K562 (cell line): ENCODE data around the gene PDE11A. TPM values are rescaled to one million over a fixed set of nuclear protein-coding genes. Genes with fewer than 3 reads are reported as not detected.

ENCODE experiments used
- ARNT ChIP-seq, 2 experiments: fragments of 450-650 bp; IDR thresholded peaks; 2 replicates each; pipeline ENCODE4 v1.6.1; 2016; ENCODE audit warnings: mild to moderate bottlenecking in 1 of 2
- FOXJ2 ChIP-seq: fragments of 200-800 bp; sonication (Bioruptor generic); IDR thresholded peaks from 2 replicates; pipeline ENCODE4 v1.6.1; 2016; ENCODE audit warnings: missing genetic modification characterization, missing compliant biosample characterization
- HDAC1 ChIP-seq, 2 experiments: fragments of 450-650 bp; IDR thresholded peaks; 2 replicates each; pipeline ENCODE4 v1.6.1; 2016 to 2017; ENCODE audit warnings: inconsistent platforms in 1 of 2, mild to moderate bottlenecking in 1 of 2, moderate library complexity in 1 of 2
- HOMEZ ChIP-seq: fragments of 250-450 bp; sonication (Bioruptor Pico); IDR thresholded peaks from 2 replicates; pipeline ENCODE4 v1.4.0; 2020; ENCODE audit warnings: mild to moderate bottlenecking, moderate library complexity
- NEUROD1 ChIP-seq: fragments of 150-350 bp; IDR thresholded peaks from 2 replicates; pipeline ENCODE4 v1.6.1; 2014; ENCODE audit warnings: borderline replicate concordance, low read length, low read depth; ENCODE audit not compliant: partially characterized antibody
- RBBP5 ChIP-seq: fragments of 200-600 bp; sonication (generic); IDR thresholded peaks from 2 replicates; pipeline ENCODE4 v1.6.1; 2012; ENCODE audit warnings: borderline replicate concordance, mild to moderate bottlenecking, low read length, control low read depth, inconsistent platforms; ENCODE audit not compliant: insufficient read depth, poor library complexity, severe bottlenecking
- TARDBP ChIP-seq: fragments of 450-650 bp; IDR thresholded peaks from 2 replicates; pipeline ENCODE4 v1.6.1; 2016
- TEAD1 ChIP-seq, 2 experiments: fragments of 450-650 bp in 1 of 2; sonication (generic) in 1 of 2; formaldehyde crosslinking; IDR thresholded peaks; 2 replicates each; pipeline versions ENCODE4 v1.4.0 to v1.8.0; 2020 to 2022; ENCODE audit warnings: mild to moderate bottlenecking in 2 of 2, missing genetic modification reagents in 1 of 2
- U2AF2 ChIP-seq: fragments of 200-400 bp; formaldehyde crosslinking; optimal IDR thresholded peaks from 2 replicates; pipeline ENCODE3; 2017; ENCODE audit warnings: low read depth, mild to moderate bottlenecking, low read length
- ZNF121 ChIP-seq: sonication (generic); formaldehyde crosslinking; conservative IDR thresholded peaks from 2 replicates; pipeline ENCODE4 v1.8.0; 2022; ENCODE audit warnings: missing genetic modification reagents
- ZNF124 ChIP-seq: sonication (generic); formaldehyde crosslinking; IDR thresholded peaks from 2 replicates; pipeline ENCODE4 v1.8.1; 2022; ENCODE audit warnings: missing genetic modification reagents
- polyA plus RNA-seq, 8 experiments: library from polyadenylated mRNA; depleted of rRNA in 4 of 8; stranded (reverse) in 5 of 8; unstranded in 3 of 8; fragments of >200 nt; fragmentation: Nextera tagmentation in 2 of 8; fragmentation: Illumina TruSeq in 1 of 8; extraction: Ambion mirVana in 2 of 8; extraction: Trizol in 1 of 8; gene quantifications; 2 replicates each; pipeline versions ENCODE4 v1.2.1 to v1.2.3, GENCODE V29; 2011 to 2014; ENCODE audit warnings: inconsistent platforms in 1 of 8, missing spikeins in 1 of 8
- total RNA-seq, 7 experiments: library from RNA; depleted of rRNA in 6 of 7; stranded (reverse); fragments of >200 nt in 6 of 7; fragmentation: Illumina TruSeq in 2 of 7; extraction: Trizol in 2 of 7; gene quantifications; 2 replicates each; pipeline versions ENCODE4 v1.2.1 to v1.2.3, GENCODE V29; 2011 to 2021; ENCODE audit warnings: low replicate concordance in 1 of 7
- TF ChIP-seq, protein P1 (sequence below), 2 experiments: fragments of 450-650 bp; formaldehyde crosslinking in 1 of 2; IDR thresholded peaks; 2 replicates each; pipeline versions ENCODE4 v1.4.0 to v1.6.1; 2014 to 2020; ENCODE audit warnings: mild to moderate bottlenecking in 2 of 2, borderline replicate concordance in 1 of 2, low read depth in 1 of 2
- TF ChIP-seq, protein P2 (sequence below): fragments of 450-650 bp; formaldehyde crosslinking; conservative IDR thresholded peaks from 2 replicates; pipeline ENCODE4 v1.4.0; 2022; ENCODE audit warnings: mild to moderate bottlenecking, missing genetic modification characterization

Gene PDE11A
- total and polyA plus RNA-seq, 9 of the 15 experiments (the other 6 are each of a cell fraction or from before 2014, with no cell fraction given), result 3.2 to 22.1 (median 5.7) TPM

DNA sequence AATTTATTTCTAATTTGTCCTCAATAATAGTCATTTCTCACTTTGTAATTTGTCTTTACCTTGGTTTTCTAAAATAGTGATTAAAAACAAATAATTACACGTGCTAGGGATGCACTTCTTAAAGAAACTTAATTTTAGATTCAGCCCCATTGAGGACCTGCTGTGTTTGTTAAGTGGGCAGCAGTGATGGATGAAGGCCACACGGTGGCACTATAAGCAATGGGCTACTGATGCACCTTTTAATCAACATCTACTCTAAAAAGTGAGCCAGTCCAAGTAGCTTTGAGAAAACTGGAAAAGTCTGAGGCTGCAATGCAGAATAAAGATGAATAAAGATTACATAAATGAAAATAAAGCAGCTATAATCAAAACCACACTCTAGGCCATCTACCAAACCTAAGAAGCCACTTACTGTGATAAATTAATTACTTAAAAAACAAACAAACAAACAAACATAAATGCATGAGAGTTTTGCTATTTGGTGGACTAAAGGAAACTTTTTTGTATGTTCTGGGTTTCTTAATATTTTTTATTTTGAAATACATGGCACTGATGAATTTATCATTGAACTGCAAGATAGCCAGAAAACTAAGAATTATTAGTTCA, 89.3 kb downstream of the PDE11A start (continued):
- TF ChIP-seq, protein P1, sequence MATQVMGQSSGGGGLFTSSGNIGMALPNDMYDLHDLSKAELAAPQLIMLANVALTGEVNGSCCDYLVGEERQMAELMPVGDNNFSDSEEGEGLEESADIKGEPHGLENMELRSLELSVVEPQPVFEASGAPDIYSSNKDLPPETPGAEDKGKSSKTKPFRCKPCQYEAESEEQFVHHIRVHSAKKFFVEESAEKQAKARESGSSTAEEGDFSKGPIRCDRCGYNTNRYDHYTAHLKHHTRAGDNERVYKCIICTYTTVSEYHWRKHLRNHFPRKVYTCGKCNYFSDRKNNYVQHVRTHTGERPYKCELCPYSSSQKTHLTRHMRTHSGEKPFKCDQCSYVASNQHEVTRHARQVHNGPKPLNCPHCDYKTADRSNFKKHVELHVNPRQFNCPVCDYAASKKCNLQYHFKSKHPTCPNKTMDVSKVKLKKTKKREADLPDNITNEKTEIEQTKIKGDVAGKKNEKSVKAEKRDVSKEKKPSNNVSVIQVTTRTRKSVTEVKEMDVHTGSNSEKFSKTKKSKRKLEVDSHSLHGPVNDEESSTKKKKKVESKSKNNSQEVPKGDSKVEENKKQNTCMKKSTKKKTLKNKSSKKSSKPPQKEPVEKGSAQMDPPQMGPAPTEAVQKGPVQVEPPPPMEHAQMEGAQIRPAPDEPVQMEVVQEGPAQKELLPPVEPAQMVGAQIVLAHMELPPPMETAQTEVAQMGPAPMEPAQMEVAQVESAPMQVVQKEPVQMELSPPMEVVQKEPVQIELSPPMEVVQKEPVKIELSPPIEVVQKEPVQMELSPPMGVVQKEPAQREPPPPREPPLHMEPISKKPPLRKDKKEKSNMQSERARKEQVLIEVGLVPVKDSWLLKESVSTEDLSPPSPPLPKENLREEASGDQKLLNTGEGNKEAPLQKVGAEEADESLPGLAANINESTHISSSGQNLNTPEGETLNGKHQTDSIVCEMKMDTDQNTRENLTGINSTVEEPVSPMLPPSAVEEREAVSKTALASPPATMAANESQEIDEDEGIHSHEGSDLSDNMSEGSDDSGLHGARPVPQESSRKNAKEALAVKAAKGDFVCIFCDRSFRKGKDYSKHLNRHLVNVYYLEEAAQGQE (IDR thresholded peaks at IDR 0.05; ENCODE audit: borderline replicate concordance), result peak; percentile 69; the same call in 1 of the 2 replicates
- TF ChIP-seq, protein P1 (CRISPR knock-in tag; IDR thresholded peaks at IDR 0.05; ENCODE audit: low read depth), result no peak
- no peak for TF ChIP-seq TEAD1 (CRISPR knock-in tag; IDR thresholded peaks at IDR 0.05)
- no peak for TF ChIP-seq TARDBP
- no peak for TF ChIP-seq NEUROD1
- TF ChIP-seq U2AF2, result no peak
- no peak for TF ChIP-seq HOMEZ (CRISPR knock-in tag)
- TF ChIP-seq HDAC1 (IDR thresholded peaks at IDR 0.05), result no peak
- TF ChIP-seq ZNF124, result no peak
- TF ChIP-seq RBBP5, result no peak
- TF ChIP-seq ZNF121 (CRISPR knock-in tag), result no peak
- TF ChIP-seq ARNT (IDR thresholded peaks at IDR 0.05), result no peak
- peak; percentile 52; the same call in 1 of the 2 replicates for TF ChIP-seq FOXJ2 (tag)
- TF ChIP-seq, protein P2, sequence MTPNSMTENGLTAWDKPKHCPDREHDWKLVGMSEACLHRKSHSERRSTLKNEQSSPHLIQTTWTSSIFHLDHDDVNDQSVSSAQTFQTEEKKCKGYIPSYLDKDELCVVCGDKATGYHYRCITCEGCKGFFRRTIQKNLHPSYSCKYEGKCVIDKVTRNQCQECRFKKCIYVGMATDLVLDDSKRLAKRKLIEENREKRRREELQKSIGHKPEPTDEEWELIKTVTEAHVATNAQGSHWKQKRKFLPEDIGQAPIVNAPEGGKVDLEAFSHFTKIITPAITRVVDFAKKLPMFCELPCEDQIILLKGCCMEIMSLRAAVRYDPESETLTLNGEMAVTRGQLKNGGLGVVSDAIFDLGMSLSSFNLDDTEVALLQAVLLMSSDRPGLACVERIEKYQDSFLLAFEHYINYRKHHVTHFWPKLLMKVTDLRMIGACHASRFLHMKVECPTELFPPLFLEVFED (CRISPR knock-in tag), result no peak
